Embryonic facial prominence (tissue), 1 donor: Measurements from ENCODE around the gene RAB40B.
"Not testable (repeated sequence)": the region's sequence is repeated elsewhere in the genome, so short reads cannot be mapped to it uniquely, and the experiment has no call there.

Experiments
- DNase-seq: peaks from one replicate; pipeline ENCODE4 v3.0.0-alpha.2; 2016; ENCODE audit errors: extremely low spot score

The RAB40B gene

DNA sequence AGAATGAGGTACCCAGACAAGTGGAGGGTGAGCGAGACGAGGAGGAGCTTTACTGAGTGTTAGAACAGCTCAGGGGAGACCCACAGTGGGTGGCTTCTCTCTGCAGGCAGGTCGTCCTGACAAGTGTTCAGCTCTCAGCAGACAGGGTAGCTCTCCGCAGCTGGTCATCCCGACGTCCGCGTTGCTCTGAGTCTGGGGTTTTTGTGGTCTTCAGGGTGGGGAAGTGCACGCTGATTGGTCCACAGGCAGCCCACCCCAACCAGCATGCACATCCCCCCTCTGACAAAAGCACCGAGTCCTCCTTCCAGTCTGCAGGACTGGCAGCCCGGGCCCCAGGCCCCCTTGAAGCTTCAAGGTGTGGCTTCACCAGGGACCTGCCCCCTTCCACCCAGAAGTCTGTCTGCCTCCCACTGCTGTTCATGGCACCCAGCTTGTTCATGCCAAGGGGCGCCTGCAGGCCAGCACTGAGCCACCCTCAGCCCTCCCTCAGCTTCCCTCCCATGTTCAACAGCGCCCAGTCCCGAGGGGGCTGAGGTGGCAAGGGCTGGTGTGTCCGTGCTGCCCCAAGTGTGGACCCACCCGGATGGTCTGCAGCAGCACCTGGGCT is 30.4 kb downstream of the RAB40B start:
- DNase-seq: no peak

DNA sequence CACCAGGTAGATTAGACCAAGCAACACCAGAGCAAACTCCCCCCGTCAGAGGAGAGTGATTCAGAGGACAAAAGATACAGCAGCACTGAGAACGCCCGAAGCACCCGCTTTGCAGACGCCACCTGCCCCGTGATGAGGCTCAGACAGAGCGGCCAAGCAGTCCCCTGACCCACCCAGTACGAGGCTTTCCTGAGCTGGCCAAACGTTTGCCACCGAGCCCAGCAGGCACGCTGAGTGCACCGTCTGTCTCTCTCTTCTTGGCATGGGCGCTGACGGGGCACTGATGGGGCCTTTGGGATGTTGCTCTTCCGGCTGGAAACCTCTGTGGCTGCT is 30.9 kb downstream of the RAB40B start:
- no peak for DNase-seq

DNA sequence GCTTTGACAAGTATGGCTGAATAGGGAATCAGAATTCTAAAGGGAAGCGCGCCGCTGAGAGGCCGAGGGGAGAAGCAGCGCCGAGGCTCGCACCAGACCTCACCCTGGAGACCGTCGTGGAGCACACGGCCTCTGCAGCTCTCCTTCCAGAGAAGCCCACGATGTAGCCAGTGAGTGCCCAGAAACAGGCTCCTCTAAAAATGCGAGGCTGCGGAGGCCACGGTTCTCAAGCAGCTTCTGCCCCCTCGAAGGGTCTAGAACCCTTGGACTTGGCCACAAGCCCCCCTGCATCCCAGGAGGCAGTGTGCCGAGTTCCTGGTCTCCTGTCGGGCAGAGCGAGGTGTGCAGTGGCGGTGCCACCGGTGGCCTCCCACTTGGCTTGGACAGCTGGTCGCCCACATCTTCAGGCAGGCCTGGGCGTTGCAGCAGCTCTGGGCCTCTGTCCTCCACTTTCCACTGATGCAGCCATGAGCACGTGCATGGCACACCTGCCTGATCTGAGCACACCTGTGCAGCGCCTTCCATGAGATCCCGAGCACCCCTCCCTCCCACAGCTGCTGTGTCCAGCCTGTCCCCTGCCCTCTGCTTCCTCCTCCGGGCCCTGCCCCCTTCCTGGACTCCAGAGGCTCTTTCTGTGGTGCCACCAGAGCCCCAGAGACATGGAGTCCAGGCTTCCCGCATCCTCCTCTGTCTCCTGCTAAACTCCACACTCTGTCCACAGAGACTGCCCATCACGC is 31.4 kb downstream of the RAB40B start:
- DNase-seq: no peak

DNA sequence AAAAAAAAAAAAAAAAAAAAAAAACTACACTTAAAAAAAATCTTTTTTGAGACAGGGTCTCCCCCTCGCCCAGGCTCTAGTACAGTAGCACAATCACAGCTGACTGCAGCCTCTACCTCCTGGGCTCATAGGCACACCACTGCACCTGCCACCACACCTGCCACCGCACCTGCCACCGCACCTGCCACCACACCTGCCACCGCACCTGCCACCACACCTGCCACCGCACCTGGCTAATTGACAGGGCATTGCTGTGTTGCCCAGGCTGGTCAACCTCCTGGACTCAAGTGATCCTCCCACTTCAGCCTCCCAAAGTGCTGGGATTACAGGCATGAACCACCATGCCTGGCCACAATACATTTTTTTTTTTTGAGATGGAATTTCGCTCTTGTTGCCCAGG is 32.6 kb downstream of the RAB40B start:
- no peak for DNase-seq

DNA sequence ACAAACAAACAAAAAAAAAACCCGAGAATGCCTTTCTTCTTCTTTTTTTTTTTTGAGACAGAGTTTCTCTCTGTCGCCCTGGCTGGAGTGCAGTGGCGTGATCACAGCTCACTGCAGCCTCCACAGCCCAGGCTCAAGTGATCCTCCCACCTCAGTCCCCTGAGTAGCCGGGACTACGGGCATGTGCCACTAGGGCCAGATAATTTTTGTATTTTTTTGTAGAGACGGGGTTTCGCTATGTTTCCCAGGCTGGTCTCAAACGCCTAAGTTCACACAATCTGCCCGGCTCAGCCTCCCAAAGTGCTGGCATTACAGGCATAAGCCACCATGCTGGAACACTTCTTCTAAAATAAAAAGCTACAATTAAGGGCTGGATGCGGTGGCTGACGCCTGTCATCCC is 33.3 kb downstream of the RAB40B start:
- no peak for DNase-seq

DNA sequence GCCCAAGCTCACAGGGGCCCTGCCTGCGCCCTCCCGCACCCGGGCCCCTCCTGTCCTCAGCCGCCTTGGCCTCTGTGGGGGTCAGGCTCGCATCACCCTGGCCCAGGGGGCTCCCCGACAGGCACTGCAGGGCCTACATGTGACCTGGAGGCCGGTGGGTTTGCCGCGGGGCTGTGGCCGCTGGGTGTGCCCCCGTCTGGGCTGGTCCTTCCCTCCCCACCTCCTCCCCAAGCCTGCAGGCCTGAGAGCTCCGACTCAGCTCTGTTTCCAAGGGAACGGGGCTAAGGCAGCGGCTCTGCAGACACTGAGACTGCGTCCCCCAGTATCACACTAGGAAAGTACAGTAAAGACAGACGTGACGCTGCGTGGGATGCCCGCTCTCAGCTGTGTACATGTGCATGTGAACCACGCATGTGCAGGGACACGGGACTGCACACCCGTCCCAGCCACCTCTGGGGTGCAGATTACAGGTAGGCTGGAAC is 33.8 kb downstream of the RAB40B start:
- no peak for DNase-seq

DNA sequence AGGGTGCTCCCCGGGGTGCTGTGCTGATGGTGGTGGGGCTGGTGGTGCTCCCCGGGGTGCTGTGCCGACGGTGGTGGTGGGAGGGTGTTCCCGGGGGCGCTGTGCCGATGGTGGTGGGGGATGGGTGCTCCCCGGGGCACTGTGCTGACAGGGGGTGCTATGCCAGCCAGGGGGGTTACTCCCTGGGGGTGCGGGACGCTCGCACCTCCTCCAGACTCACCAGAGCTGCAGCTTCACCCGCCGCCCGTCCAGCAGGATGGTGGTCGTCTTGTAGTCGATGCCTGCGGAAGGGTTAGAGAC is 34.3 kb downstream of the RAB40B start:
- no peak for DNase-seq

DNA sequence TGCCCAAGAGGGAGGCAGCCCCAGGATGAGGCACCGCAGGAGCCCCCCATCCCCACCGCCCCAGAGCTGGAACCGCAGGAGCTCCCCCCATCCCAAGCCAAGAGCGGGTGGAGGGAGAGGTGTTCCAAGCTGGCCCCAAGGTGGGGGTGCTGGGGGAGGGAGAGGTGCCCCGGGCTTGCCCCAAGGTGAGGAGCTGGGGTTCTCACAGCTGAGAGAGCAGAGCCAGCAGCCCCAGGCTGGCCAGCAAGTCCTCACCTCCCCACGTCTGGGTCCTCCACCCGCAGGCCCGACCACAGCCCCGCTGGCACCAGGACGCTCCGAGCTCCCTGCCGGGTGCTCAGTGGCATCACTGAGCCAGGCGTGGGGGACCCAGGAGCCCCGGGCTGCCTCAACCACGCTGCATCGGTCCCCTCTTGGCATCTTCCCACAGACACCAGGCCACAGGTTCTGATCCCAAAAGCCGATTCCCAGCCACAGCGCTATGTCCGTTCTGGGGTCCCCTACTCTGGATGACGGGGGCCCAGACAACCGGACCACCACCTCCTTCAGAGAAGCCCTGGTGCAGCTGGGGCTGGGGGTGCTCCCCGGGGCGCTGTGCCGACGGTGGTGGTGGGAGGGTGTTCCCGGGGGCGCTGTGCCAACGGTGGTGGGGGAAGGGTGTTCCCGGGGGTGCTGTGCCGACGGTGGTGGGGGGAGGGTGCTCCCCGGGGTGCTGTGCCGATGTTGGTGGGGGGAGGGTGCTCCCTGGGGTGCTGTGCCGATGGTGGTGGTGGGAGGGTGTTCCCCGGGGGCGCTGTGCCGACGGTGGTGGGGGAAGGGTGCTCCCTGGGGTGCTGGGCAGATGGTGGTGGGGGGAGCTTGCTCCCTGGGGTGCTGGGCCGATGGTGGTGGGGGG is 34.9 kb downstream of the RAB40B start:
- DNase-seq: no peak

DNA sequence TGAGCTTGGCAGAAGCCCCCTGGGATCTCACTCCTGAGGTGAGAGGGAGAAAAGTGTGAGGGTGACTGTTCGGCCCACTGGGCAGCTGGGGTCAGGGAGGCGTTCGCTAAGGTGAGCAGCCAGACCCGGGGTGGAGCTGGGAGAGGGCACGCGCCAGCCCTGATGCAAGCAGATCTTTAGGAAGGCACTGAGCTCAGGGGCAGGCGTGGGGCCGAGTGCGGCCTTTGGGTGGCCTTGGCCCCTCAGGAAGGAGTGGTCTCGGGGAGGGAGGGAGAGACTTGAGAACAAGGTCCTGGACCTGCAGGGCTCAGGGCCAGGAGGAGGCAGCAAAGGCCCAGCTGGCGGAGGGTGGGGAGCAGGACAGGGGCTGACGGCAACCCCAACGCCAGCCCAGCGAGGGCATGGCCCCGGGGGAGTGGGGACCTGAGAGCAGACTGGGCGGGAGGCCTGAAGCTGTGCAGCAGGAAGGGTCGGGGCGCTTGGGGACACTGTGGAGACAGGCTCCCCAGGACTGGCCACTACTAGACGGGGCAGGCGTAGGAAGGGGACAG is 35.7 kb downstream of the RAB40B start:
- DNase-seq: no peak

DNA sequence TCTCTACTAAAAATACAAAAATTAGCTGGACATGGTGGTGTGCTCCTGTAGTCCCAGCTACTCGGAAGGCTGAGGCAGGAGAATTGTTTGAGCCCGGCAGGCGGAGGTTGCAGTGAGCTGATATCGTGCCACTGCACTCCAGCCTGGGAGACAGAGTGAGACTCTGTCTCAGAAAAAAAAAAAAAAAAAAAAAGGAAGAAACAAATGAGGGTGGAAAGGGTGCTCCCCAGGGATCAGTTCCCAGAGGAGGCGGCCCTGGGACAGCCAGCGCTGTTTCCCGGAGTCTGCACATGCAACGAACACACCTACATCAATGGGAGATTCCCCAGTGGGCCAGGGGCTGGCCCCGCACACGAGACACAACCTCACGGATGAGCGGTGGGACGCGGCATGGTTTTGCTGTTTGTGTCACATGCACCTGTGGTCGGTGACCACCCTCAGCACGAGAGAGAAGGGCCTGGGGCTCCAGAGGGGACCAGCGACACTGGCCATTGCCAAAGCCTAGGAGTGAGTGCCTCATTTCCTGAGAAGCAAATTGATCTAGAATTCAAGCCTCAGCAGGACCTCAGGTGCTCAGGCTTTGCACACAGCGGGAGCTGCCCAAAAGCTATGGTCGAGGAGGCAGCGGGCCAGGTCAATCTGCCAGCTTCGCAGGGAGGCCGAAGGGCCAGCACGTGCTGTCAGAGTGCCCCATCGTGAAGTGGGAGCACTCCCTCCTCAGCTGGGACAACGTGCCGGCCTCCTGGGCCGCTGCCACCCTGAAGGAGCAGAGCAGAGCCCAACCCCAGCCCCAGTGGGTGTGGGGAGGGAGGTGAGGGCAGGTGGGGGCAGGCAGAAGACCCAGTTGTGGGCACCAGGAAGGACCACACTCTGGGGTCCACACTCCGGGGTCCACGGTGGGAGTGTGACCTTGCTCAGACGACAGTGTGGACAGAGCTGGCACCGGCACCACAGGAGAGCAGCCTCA is 36.5 kb downstream of the RAB40B start:
- DNase-seq: no peak

DNA sequence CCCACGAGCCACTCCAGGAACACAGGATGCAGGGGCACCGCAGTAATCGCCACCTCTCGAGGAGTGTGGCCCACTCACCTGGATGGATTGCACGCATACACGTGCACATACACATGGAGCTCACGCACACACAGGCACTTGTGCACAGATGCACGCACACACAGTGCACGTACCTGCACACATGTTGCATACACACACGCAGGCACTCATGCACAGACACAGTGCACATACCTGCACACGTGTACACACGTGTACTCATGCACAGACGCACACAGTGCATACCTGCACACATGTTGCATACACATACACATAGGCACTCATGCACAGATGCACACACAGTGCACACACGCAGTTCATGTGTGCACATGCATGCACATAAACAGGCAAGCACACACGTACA is 38.6 kb downstream of the RAB40B start:
- DNase-seq: no peak

DNA sequence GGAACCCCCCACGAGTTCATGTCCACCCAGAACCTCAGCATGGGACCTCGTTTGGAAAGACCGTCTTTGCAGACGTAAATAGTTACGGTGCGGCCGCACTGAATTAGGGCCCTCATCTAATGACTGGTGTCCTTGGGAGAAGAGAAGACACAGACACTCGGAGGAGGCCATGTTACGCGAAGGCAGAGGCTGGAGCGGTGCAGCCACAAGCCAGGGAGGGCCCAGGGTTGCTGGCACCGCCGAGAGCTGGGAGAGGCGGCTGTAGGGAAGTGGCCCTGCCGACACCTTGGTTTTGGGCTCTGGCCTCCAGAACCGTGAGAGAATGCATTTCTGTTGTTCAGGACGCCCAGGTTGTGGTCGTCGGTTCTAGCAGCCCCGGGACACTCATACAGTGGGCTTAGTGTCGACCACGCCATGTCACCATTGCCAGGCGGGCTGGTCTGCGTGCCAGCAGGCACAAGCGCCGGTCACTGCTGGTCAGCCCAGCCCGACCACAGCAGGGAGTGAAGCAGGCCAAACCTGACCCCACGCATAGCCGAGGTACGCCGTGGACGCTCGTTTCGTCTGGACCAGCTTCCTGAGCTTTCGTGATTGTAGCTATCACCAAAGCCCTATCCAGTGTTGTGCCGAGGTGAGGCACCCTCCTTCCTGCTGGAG is 39.6 kb downstream of the RAB40B start:
- no peak for DNase-seq

DNA sequence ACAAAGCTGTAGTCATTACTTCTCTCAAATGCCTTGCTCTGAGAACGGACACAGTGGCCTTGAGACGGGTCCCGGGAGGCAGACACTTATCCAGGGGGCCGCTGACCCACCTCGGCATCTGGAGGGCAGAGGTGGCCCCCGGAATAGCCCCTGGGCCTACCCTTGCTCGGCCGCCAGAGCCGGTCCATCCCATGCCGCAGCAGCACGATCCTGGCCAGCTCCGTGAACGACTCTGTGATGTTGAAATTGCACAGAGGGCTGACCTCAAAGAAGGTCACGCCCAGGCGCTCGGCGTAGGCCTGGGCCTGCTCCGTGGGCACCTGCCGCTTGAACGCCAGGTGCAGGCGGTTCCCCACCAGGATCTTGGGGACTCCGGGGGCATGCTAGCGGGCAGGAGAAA is 40.2 kb downstream of the RAB40B start:
- DNase-seq: no peak

DNA sequence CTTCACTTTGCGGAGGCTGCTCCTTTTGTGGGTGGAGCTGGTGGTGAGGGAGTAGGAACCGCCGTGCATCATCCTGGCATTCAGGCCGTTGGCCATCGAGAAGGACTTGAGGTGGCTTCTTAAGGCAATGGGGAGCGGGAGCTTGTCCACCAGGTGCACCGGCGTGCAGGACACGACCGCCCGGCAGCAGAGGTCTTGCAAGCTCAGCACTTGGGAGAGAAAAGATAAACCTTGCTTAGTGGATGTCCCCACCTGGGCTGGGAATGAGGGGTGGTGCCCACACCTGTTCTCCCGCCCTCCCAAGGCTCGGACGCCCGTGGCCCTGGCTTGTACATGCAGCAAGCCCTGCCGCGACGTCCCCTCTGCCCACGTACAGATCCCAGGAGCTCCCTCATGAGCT is 40.6 kb downstream of the RAB40B start:
- DNase-seq: no peak

DNA sequence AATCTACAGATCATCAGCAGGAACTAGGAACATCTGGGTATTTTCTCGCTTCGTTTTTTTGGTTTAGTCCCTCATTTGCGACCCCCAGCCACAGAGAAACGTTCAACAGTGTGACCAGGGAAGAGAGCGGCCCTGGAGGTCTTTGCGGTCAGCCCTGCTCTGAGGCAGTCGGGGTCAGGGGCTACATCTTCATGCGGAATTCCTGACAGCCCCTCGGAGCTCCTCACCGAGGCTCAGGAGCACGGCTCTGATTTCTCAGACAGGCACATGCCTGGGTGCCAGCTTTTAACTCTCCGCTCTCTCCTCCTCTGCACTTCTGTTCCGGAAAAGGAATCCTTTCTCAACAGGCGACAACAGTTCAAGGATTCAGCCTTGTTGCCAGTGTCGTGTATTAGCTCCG is 42.2 kb downstream of the RAB40B start:
- DNase-seq: no peak

DNA sequence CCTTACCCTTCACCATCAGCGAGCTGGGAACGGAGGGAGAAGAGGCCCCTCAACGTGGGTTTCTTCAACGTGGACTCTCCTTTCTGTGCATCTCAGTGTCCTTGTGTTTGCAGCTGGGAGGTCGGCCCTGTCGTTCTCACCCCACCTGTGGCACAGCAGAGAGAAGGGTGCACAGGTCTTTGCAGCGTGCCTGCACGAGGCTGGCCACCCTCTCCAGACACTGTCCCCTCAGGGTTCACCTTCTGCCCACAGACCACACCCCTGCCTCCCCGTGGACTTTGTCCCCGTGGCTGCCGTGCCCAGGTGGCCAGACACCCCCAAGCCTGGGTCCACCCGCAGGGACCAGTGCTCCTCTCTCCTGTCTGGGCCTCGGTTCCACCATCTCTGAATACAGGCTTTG is 43.0 kb downstream of the RAB40B start:
- DNase-seq: no peak

DNA sequence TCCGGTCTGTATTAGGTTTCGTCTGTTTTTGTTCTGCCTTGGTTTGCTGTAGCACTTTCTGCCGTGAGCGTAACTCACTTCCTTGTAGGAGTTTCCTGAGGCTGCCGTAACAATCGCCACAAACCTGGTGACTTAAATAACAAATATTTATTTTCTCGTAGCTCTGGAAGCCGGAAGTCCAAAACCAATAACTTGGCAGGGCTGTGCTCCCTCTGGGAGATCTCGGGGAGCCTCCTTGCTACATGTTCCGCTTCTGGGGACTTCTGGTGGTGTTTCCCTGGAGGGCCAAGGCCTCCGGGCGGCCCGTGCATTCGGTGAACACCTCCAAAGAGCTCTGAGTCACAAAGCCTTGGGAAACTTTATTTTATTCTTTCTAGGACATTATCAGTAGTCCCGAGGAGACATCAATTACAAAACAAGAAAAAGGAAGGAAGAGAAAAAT is 43.4 kb downstream of the RAB40B start:
- no peak for DNase-seq

DNA sequence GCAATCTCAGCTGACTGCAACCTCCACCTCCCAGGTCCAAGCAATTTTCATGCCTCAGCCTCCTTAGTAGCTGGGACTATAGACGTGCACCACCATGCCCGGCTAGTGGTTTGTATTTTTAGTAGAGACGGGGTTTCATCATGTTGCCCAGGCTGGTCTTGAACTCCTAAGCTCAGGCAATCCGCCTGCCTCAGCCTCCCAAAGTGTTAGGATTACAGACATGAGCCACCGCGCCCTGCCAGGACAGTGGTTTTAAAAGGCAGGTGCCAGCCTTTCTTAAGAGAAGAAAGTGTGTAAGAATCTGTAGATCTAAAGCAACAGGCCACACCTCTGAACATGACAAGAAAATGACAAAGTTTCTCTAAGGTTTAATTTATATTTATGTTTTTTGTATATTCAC is 43.9 kb downstream of the RAB40B start:
- DNase-seq: not testable (repeated sequence)

DNA sequence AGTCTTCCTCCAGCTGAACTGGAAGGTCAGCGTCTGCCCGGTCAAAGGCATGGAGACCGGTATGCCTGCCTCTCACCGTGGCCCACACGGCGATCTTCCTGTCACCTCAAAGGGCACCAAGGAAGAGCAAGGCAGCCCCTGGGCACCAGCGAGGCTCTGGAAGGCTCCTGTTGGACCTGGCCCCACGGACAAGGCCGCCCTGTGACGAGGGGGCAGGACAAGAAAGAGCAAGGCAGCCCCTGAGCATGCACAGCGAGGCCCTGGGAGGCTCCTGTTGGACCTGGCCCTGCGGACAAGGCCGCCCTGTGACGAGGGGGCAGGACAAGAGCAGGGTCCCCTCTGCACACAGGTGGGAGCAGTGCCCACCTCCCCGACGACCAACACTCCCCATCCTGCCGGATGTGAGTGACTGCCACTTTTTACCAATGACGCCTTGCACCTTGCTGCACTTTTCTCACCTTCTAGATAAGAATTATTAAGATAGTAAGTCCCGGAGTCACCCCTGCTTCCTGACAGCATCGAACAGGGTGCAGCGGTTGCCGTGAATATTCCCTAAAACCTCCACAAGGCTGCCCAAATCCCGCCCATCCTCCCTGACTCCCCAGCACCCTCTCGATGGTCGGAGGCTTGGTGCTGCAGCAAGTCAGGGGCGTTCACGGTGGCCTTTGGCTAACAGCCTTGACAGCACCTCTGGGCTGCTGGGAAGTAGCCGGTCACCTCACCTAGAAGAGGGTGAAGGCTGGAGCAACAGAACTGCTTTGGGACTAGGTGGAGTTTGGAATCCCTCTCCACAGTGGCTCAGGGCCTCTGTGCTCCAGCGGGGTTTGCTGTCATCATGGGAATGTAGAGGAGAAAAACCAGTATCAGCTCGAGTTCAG is 44.6 kb downstream of the RAB40B start:
- no peak for DNase-seq

DNA sequence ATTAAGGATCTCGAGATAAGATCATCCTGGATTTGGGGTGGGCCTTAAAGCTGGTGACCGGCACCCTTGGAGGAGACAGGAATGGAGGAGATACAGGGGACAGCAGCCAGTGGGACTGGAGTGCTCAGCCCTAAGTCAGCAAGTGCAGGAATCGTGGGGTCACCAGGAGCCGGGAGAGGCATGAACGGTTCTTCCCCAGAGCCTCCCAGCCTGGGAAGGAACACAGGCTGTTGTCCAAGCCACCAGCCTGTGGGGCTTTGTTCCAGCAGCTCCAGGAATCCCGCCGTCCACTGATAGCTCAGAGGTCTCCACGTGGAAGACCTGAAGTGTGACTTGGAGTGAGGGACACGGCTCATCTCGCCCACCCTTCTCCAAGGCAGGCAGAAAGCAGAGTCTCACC is 47.8 kb downstream of the RAB40B start:
- DNase-seq: no peak
